Thyroid gland (tissue), 4 donors: ENCODE measurements around the gene SP140.

ENCODE experiments used
- POLR2A ChIP-seq, 2 donors: fragments of 450-650 bp; IDR thresholded peaks; one replicate each; pipeline ENCODE4 v1.6.1; 2017; ENCODE audit warnings: antibody characterized with exemption in 2 of 2, mild to moderate bottlenecking in 2 of 2, moderate library complexity in 1 of 2
- TF ChIP-seq, protein P1 (sequence below), 6 experiments: fragments of 200-600 bp in 3 of 6; fragments of 450-650 bp in 3 of 6; sonication (generic) in 3 of 6; IDR thresholded peaks; one replicate each; pipeline ENCODE4 v1.5.1; 2016 to 2019; ENCODE audit warnings: antibody characterized with exemption in 6 of 6, mild to moderate bottlenecking in 2 of 6, inconsistent platforms in 1 of 6, moderate library complexity in 1 of 6

DNA sequence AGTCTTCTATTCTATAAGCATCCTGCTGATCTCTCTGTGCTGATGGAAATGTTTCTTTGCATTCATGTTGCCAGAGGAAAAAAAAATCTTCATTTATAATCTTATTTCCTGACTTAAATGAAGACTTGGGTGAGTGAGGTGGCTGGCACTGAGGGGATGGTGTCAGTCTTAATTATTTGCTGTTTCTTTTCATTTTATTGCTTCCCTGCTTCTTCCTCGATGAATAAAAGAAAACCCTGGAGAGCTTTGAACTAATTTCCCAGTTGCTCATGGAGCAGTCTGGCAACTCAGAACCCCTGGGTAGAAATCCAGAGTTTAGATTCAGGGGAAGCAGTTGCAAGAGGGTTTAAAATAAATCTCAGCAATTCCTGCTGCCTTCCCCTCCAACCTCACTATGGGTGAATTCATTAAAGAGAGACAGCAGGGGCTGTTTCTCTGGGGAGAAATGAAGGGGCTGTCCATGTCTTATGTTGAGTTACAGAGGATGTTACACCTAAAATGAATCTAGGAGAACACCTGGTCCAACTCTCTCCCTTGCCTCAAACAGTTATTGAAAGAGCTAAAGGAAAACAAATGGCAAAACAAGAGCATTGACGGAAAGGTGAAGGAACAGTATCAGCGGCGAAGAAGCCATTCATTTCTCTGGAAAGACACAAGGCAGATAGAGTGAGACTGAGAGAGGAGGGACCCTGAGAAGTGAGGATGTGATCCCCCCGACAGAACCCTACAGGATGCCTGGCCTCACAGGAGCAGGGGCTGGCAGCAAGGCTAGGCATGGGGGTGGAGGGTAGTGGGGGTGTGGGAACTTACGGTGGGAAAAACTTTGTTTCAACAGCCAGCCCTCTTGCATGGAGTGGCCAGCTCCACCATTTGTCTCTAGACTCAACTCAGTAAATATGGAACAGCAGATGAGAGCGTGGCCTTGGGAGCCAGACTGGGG lies 46.7 kb upstream of the SP140 start:
- TF ChIP-seq, protein P1, sequence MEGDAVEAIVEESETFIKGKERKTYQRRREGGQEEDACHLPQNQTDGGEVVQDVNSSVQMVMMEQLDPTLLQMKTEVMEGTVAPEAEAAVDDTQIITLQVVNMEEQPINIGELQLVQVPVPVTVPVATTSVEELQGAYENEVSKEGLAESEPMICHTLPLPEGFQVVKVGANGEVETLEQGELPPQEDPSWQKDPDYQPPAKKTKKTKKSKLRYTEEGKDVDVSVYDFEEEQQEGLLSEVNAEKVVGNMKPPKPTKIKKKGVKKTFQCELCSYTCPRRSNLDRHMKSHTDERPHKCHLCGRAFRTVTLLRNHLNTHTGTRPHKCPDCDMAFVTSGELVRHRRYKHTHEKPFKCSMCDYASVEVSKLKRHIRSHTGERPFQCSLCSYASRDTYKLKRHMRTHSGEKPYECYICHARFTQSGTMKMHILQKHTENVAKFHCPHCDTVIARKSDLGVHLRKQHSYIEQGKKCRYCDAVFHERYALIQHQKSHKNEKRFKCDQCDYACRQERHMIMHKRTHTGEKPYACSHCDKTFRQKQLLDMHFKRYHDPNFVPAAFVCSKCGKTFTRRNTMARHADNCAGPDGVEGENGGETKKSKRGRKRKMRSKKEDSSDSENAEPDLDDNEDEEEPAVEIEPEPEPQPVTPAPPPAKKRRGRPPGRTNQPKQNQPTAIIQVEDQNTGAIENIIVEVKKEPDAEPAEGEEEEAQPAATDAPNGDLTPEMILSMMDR (IDR thresholded peaks at IDR 0.05), result no peak
- TF ChIP-seq POLR2A (IDR thresholded peaks at IDR 0.05), result no peak
